ENCODE data around the gene SMIM8. TPM values are rescaled to one million over a fixed set of nuclear protein-coding genes. Genes with fewer than 3 reads are reported as not detected.

SMIM8 gene
- total and polyA plus RNA-seq, 10 of the 15 experiments (the other 5 are each of a cell fraction or from before 2014, with no cell fraction given), result 6.2 to 45.8 (median 10.4) TPM

DNA sequence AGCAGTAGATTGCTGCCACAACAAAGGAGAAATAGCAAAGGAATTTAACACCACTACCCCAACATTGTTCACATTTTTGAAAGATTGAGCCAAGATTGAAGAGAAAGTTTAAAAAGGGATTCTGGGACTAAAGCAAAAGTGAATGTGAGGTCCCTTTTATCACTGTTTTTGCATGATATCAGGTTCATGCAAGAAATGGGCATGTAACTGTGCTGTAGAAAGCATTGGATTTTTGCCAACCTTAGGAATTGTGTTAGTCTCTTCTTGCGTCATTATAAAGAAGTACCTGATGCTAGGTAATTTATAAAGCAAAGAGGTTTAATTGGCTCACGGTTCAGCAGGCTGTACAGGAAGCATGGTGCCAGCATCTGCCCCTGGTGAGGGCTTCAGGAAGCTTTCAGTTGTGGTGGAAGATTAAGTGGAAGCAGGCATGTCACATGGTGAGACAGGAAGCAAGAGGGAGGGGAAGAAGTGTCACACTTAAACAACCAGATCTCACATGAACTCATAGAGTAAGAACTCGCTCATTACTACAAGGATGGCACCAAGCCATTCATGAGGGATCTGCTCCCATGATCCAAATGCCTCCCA, 11.3 kb downstream of the SMIM8 start:
- ChIA-PET POLR2A (interaction anchor here (0.5 kb wide), 1 partner anchor 1525 kb away, joined by 3 read pairs; no protein-coding TSS in a partner anchor), CTCF (no interaction called here), SMC1A (ENCODE audit: uncharacterized antibody, unreplicated experiment) (interaction anchor here (0.6 kb wide), 1 partner anchor 656 kb away, joined by 3 read pairs; no protein-coding TSS in a partner anchor), RAD21 (ENCODE audit: unreplicated experiment) (no interaction called here)
- in situ Hi-C loops (cut with MboI), result no loop called here
- no TSS peak for BruUV-seq (replicated peaks)
- Histone ChIP-seq H3K4me3 (no peak overlapping the region), H3K27me3 (replicated peaks in 1 of 2; ENCODE audit: control insufficient read depth in 2 of 2, insufficient read depth in 2 of 2, low read length in 1 of 2) (no peaks in the 10 kb centered on the region), H3K9me3 (replicated peaks; ENCODE audit: control insufficient read depth, insufficient read depth, low read length) (no peaks in the 10 kb centered on the region), H4K20me1 (ENCODE audit: control insufficient read depth, insufficient read depth) (no peaks in the 10 kb centered on the region), H2AFZ (ENCODE audit: control insufficient read depth, low read depth, low read length) (no peak overlapping the region), H3K4me1 (ENCODE audit: control insufficient read depth, insufficient read depth, low read length) (no peaks in the 10 kb centered on the region), H3K9ac (ENCODE audit: control insufficient read depth, insufficient read depth, low read length) (no peak overlapping the region), H3K4me2 (ENCODE audit: control insufficient read depth, insufficient read depth) (no peak overlapping the region), H3K27ac (ENCODE audit: control insufficient read depth, insufficient read depth) (no peak overlapping the region), H3K79me2 (ENCODE audit: control insufficient read depth, insufficient read depth, low read length) (no peaks in the 10 kb centered on the region), H3K36me3 (ENCODE audit: control insufficient read depth in 2 of 2, insufficient read depth in 2 of 2, low read length in 1 of 2) (no peaks in the 10 kb centered on the region; a peak in 1 of 4 replicates)
- 64% methylated on average over 3 of the region's 3 CpGs for WGBS (ENCODE audit: insufficient coverage, insufficient replicate concordance, low lambda C conversion rate, missing lambda C conversion rate)
- intact Hi-C loops (cut with micrococcal nuclease; ENCODE audit: unreplicated experiment), result no loop called here
- TF ChIP-seq, protein P1, sequence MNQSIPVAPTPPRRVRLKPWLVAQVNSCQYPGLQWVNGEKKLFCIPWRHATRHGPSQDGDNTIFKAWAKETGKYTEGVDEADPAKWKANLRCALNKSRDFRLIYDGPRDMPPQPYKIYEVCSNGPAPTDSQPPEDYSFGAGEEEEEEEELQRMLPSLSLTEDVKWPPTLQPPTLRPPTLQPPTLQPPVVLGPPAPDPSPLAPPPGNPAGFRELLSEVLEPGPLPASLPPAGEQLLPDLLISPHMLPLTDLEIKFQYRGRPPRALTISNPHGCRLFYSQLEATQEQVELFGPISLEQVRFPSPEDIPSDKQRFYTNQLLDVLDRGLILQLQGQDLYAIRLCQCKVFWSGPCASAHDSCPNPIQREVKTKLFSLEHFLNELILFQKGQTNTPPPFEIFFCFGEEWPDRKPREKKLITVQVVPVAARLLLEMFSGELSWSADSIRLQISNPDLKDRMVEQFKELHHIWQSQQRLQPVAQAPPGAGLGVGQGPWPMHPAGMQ (IDR thresholded peaks at IDR 0.05; ENCODE audit: borderline replicate concordance), result no peak
- TF ChIP-seq NBN (IDR thresholded peaks at IDR 0.05), result no peak
- no peak for TF ChIP-seq IKZF2 (IDR thresholded peaks at IDR 0.05)
- no peak for TF ChIP-seq HSF1 (IDR thresholded peaks at IDR 0.05; ENCODE audit: low read depth, low read length)
- TF ChIP-seq SRF (IDR thresholded peaks at IDR 0.05; ENCODE audit: low read depth in 2 of 2, low read length in 2 of 2), result no peak
- no peak for TF ChIP-seq SKIL (IDR thresholded peaks at IDR 0.05; ENCODE audit: low read depth, poor library complexity, severe bottlenecking)
- no peak for TF ChIP-seq SMARCA5 (IDR thresholded peaks at IDR 0.05)
- no peak for TF ChIP-seq MXI1 (IDR thresholded peaks at IDR 0.05; ENCODE audit: low read depth, low read length)
- TF ChIP-seq TCF7 (IDR thresholded peaks at IDR 0.05; ENCODE audit: borderline replicate concordance), result no peak
- no peak for TF ChIP-seq EED (IDR thresholded peaks at IDR 0.05; ENCODE audit: low read depth)
- no peak for TF ChIP-seq ATF3 (IDR thresholded peaks at IDR 0.05; ENCODE audit: borderline replicate concordance, extremely low read depth, low read depth, low read length)
- no peak for TF ChIP-seq ZBED1 (IDR thresholded peaks at IDR 0.05; ENCODE audit: borderline replicate concordance)
- TF ChIP-seq HDGF (IDR thresholded peaks at IDR 0.05), result no peak
- TF ChIP-seq ZNF384 (IDR thresholded peaks at IDR 0.05; ENCODE audit: borderline replicate concordance, low read depth, low read length), result no peak
- no peak for TF ChIP-seq ZZZ3 (IDR thresholded peaks at IDR 0.05; ENCODE audit: control insufficient read depth, insufficient read length, low read depth)
- DNase-seq (ENCODE audit: low read depth, low spot score) (no peak), FAIRE-seq (no peak), ATAC-seq (no peak)

All from GM12878 (cell line).